Stimulated activated memory B cell treated with anti-CD40 and anti-IgM and Interleukin-4, amounts not matched to agents 10 μg/mL and 1 μg/mL and 100 μg/mL, for 72 hours (primary cell): ENCODE data around the gene NR1H2.
A peak's percentile ranks its signal among the peaks of the same experiment; 100 is the strongest.

ENCODE experiments used
- ATAC-seq: fragments of 150-1000 bp; cut with Tn5 transposase; 2 replicates; pipeline ENCODE4 v1.10.0; 2021
- H3K27ac Mint-ChIP-seq: one replicate; pipeline ENCODE4 v1.8.0; 2022; ENCODE audit warnings: mild to moderate bottlenecking, mixed read lengths
- H3K27me3 Mint-ChIP-seq: one replicate; pipeline ENCODE4 v1.8.0; 2022; ENCODE audit warnings: mixed read lengths
- H3K36me3 Mint-ChIP-seq: one replicate; pipeline ENCODE4 v1.8.0; 2022; ENCODE audit warnings: mixed read lengths
- H3K4me1 Mint-ChIP-seq: one replicate; pipeline ENCODE4 v1.8.0; 2022; ENCODE audit warnings: mixed read lengths
- H3K4me3 Mint-ChIP-seq: one replicate; pipeline ENCODE4 v1.8.0; 2022; ENCODE audit warnings: mild to moderate bottlenecking, moderate library complexity, mixed read lengths
- H3K9me3 Mint-ChIP-seq: one replicate; pipeline ENCODE4 v1.8.0; 2022; ENCODE audit warnings: mixed read lengths

The NR1H2 gene

DNA sequence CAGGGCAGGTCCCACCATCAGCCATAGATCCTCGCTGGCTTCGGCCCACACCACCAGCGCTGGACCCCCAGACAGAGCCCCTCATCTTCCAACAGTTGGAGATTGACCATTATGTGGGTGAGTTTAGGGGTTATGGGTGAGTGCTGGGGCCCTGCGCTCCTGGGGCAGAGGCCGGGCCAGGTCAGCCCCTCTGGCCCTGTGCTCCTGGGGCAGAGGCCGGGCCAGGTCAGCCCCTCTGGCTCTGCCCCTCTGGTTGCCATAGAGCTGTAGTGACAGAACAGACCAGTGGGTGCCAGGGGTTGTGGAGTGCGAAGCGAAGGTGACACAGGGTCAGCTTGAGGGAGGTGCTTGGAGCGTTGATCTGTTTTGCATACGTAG is 23.1 kb downstream of the NR1H2 start:
- Mint-ChIP-seq H3K36me3 (peaks cover 45% of the 10 kb centered on the region), H3K9me3 (no peaks in the 10 kb centered on the region), H3K4me1 (no peaks in the 10 kb centered on the region), H3K4me3 (no peak overlapping the region), H3K27me3 (no peaks in the 10 kb centered on the region), H3K27ac (no peak overlapping the region)
- ATAC-seq = no peak

DNA sequence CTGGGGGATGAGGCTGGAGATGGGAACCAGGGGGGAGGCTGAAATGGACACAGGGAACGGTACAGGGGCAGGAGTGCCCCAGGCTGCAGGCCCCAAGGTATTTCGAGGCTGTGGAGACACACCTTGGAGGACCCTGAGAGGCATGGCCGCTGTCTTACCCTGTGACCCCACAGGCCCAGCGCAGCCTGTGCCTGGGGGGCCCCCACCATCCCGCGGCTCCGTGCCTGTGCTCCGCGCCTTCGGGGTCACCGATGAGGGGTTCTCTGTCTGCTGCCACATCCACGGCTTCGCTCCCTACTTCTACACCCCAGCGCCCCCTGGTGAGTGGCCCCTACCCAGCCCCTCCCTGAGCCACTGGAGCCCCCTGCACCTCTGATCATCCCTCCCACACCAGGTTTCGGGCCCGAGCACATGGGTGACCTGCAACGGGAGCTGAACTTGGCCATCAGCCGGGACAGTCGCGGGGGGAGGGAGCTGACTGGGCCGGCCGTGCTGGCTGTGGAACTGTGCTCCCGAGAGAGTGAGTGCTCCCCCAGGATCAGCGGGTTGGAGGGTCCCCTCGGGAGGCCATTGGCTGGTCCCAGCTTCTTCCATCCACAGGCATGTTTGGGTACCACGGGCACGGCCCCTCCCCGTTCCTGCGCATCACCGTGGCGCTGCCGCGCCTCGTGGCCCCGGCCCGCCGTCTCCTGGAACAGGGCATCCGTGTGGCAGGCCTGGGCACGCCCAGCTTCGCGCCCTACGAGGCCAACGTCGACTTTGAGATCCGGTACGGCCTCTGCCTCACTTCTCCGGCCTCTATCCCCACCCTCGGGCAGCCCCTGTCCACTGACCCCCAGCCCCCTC is 25.6 kb downstream of the NR1H2 start:
- Mint-ChIP-seq H3K4me1 (no peaks in the 10 kb centered on the region), H3K27ac (no peak overlapping the region), H3K36me3 (peaks cover 60% of the 10 kb centered on the region), H3K9me3 (no peaks in the 10 kb centered on the region), H3K27me3 (no peaks in the 10 kb centered on the region), H3K4me3 (no peak overlapping the region)
- ATAC-seq = no peak

DNA sequence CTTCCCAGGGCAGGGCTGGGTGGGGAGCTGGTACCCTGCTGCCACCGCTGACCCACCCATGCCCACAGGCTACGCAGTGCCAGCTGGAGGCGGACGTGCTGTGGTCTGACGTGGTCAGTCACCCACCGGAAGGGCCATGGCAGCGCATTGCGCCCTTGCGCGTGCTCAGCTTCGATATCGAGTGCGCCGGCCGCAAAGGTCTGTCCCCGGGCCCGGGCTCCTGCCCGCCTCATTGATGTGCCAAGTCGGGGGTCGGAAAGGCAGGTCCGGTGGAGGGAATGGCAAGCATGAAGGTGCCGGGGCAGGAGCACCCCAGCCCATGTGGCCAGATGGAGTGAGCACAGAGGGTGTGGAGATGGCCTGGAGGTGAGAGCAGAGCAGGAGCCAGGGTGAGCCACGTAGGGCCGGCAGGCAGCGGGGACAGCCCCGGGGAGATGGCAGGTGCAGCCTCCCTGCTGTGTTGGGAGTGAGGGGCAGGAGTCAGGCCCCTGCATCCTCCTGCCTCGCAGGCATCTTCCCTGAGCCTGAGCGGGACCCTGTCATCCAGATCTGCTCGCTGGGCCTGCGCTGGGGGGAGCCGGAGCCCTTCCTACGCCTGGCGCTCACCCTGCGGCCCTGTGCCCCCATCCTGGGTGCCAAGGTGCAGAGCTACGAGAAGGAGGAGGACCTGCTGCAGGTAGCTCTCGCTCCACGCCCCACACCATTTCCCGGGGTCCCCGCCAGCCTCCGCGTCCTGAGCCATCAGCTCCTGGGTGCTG is 26.5 kb downstream of the NR1H2 start:
- Mint-ChIP-seq H3K4me3 (no peak overlapping the region), H3K27me3 (no peaks in the 10 kb centered on the region), H3K27ac (no peak overlapping the region), H3K9me3 (no peaks in the 10 kb centered on the region), H3K4me1 (no peaks in the 10 kb centered on the region), H3K36me3 (peaks cover 64% of the 10 kb centered on the region)
- no peak for ATAC-seq

DNA sequence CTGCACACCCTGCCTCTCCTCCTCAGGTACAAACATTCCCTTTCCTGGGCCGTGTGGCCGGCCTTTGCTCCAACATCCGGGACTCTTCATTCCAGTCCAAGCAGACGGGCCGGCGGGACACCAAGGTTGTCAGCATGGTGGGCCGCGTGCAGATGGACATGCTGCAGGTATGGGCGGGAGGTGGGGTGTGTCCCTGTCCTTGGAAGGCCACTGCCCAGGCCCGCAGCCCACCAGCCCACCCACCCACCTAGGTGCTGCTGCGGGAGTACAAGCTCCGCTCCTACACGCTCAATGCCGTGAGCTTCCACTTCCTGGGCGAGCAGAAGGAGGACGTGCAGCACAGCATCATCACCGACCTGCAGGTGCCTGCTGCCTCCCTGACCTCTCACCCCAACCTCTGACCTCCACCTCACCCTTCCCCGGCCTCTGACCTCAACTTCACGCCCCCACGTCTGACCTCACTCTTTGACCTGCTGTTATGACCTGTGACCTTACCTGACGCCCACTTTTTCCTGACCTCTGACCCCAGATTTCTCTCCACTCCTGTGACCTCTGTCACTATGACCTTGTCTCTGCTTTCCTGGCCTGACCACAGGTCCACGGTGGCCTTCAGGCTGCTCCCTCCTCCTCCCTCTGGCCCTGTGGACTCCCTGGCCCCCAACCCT is 30.0 kb downstream of the NR1H2 start:
- H3K4me3 Mint-ChIP-seq = no peak overlapping the region
- ATAC-seq = no peak
- no peaks in the 10 kb centered on the region for H3K4me1 Mint-ChIP-seq
- no peak overlapping the region for H3K27ac Mint-ChIP-seq
- H3K9me3 Mint-ChIP-seq = no peaks in the 10 kb centered on the region
- H3K27me3 Mint-ChIP-seq = no peaks in the 10 kb centered on the region
- H3K36me3 Mint-ChIP-seq = peaks cover 65% of the 10 kb centered on the region

DNA sequence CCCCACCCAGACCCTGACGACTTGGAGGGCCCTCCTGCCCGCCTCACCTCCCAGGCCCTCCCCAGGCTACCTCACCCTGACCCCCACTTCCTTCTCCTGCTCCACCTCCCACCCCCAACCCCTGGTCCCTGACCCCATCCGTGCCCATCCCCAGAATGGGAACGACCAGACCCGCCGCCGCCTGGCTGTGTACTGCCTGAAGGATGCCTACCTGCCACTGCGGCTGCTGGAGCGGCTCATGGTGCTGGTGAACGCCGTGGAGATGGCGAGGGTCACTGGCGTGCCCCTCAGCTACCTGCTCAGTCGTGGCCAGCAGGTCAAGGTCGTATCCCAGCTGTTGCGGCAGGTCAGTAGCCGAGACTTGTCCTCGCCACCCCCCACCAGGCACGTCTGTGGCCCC is 30.6 kb downstream of the NR1H2 start:
- H3K4me3 Mint-ChIP-seq = no peak overlapping the region
- no peaks in the 10 kb centered on the region for H3K9me3 Mint-ChIP-seq
- H3K27ac Mint-ChIP-seq = no peak overlapping the region
- H3K36me3 Mint-ChIP-seq = peaks cover 64% of the 10 kb centered on the region
- H3K27me3 Mint-ChIP-seq = no peaks in the 10 kb centered on the region
- ATAC-seq = no peak
- no peaks in the 10 kb centered on the region for H3K4me1 Mint-ChIP-seq

DNA sequence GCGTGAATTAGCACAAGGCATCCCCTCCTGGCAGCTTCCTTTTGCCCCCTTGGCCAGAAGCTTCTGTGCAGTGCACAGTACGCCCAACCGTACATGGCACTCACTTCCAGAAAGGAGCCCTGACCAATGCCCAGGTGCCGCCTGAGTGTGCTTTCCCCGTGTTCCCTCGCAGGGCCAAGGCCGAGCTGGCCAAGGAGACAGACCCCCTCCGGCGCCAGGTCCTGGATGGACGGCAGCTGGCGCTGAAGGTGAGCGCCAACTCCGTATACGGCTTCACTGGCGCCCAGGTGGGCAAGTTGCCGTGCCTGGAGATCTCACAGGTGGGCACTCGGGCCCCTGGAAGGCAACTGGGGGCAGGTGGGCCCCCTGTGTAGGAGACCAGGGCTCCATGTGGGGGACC is 33.1 kb downstream of the NR1H2 start:
- Mint-ChIP-seq H3K27ac (no peak overlapping the region), H3K36me3 (peaks cover 63% of the 10 kb centered on the region), H3K4me1 (peaks cover 4% of the 10 kb centered on the region), H3K9me3 (no peaks in the 10 kb centered on the region), H3K27me3 (no peaks in the 10 kb centered on the region), H3K4me3 (no peak overlapping the region)
- no peak for ATAC-seq

DNA sequence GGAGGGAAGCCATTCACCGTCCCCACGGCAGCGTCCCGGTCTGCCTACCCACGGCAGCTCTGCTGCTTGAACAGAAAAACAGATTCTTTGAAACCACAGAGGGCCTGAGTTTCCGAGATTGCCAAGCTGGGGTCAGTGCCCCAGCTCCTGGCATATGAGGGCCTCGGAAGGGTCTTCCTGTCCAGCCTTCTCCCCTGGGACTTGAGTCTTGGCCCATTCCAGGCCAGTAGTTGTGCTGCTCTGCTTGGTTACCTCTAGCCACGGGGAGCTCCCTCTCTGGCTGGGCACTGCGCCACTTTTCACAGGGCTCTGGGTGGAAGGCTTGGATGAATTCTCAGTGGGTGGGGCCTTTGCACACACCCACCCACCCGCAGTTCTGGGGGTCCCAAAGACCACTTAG is 33.9 kb downstream of the NR1H2 start:
- peaks cover 12% of the 10 kb centered on the region for H3K4me1 Mint-ChIP-seq
- peaks cover 62% of the 10 kb centered on the region for H3K36me3 Mint-ChIP-seq

DNA sequence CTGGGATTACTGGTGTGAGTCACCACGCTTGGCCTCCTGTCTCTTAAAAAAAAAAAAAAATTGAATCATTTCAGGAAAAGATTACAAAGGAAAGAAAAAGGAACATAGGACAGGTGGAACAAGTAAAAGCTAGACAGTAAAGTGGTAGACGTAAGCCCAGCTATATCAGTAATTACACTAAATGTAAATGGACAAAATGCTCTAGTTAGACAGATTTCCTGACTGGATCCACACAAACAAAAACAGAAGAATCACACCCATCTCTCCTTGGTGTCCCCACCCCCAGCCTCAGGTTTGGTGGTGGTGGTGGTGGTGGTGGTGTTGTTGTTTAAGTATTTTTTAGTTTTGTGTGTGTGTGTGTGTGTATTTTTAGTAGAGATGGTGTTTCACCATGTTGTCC is 36.2 kb downstream of the NR1H2 start:
- Mint-ChIP-seq H3K27ac (no peak overlapping the region), H3K36me3 (peaks cover 39% of the 10 kb centered on the region), H3K9me3 (no peaks in the 10 kb centered on the region), H3K4me1 (peaks cover 34% of the 10 kb centered on the region), H3K4me3 (no peak overlapping the region), H3K27me3 (no peaks in the 10 kb centered on the region)
- no peak for ATAC-seq

More for the DNA sequence above, 33.9 kb downstream of the NR1H2 start:
- Mint-ChIP-seq H3K4me3 (no peak overlapping the region), H3K9me3 (no peaks in the 10 kb centered on the region), H3K27ac (no peak overlapping the region), H3K27me3 (no peaks in the 10 kb centered on the region)
- no peak for ATAC-seq

DNA sequence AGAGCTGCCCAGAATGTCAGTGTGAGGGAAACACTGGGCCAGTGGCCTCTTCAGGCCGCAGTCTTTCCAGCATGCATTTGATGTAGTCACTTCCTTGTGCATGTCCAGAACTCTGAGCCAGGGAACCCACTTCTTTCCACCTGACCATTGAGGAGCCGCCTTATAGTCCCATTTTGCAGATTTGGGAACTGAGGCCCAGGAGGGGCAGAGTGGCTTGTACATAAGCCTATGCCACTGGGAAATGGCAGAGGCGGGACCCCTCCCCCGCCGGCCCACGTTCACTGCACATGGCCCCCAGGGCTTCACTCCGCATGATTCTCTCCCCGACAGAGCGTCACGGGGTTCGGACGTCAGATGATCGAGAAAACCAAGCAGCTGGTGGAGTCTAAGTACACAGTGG is 36.8 kb downstream of the NR1H2 start:
- ATAC-seq = no peak
- Mint-ChIP-seq H3K27ac (no peak overlapping the region), H3K36me3 (peaks cover 39% of the 10 kb centered on the region), H3K27me3 (no peaks in the 10 kb centered on the region), H3K4me1 (peaks cover 36% of the 10 kb centered on the region), H3K9me3 (no peaks in the 10 kb centered on the region), H3K4me3 (no peak overlapping the region)

DNA sequence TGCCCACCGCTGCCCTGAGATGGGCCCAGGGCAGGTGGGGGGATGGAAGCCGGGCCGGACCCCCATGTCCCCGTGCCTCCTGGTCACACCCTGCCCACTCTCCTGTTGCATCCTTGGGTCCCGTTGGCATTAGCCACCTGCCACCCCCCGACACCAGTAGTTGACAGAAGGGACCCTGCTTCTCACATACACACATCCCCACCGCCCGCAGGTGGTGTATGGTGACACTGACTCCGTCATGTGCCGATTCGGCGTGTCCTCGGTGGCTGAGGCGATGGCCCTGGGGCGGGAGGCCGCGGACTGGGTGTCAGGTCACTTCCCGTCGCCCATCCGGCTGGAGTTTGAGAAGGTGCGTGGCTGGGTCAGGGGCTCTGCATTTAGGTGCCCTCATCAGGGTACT is 37.3 kb downstream of the NR1H2 start:
- ATAC-seq = no peak
- Mint-ChIP-seq H3K9me3 (no peaks in the 10 kb centered on the region), H3K4me1 (peaks cover 40% of the 10 kb centered on the region), H3K36me3 (peaks cover 38% of the 10 kb centered on the region), H3K4me3 (no peak overlapping the region), H3K27ac (no peak overlapping the region), H3K27me3 (no peaks in the 10 kb centered on the region)

DNA sequence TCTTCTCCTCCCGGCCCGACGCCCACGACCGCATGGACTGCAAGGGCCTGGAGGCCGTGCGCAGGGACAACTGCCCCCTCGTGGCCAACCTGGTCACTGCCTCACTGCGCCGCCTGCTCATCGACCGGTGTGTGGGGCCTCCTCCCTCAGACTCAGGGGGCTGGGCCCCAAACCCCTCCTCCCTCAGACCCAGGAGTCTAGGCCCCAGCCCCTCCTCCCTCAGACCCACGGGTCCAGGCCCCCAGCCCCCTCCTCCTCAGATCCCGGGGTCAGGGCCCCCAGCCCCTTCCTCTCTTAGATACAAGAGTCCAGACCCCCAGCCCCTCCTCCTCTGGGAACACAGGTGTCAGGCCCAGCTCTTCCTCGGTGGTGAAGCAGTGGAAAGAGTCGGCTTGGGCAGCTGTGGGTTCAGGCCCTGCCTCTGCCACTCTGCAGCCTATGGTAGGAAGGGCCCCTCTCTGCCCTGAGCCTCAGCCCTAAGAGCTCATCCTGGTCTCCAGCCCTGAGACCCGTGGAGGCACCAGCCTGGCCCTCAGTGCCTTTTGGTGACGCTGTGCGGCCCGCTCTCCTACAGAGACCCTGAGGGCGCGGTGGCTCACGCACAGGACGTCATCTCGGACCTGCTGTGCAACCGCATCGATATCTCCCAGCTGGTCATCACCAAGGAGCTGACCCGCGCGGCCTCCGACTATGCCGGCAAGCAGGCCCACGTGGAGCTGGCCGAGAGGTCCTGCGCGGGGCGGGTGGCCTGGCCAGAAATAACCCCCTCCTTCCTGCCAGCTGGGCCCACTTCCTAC is 38.8 kb downstream of the NR1H2 start:
- H3K4me3 Mint-ChIP-seq = peak overlapping the region; percentile 74
- H3K36me3 Mint-ChIP-seq = peaks cover 40% of the 10 kb centered on the region
- no peaks in the 10 kb centered on the region for H3K9me3 Mint-ChIP-seq

DNA sequence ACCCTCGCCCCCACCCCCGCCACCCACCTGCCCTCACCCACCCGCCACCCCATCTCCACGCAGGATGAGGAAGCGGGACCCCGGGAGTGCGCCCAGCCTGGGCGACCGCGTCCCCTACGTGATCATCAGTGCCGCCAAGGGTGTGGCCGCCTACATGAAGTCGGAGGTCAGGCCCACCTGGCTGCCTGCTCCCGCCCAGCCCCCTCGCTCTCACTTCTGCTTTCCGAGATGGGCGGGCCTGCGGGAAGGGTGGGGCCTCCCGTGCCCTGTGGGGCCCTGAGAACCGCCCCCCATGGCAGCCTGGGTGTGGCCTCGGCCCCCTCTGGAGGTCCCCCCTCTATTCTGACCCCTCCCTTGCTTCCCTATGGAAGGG is 39.4 kb downstream of the NR1H2 start:
- ATAC-seq = peak; percentile 77
- no peaks in the 10 kb centered on the region for H3K9me3 Mint-ChIP-seq
- no peaks in the 10 kb centered on the region for H3K27me3 Mint-ChIP-seq
- H3K4me1 Mint-ChIP-seq = peaks cover 53% of the 10 kb centered on the region
- peaks cover 42% of the 10 kb centered on the region for H3K36me3 Mint-ChIP-seq
- H3K4me3 Mint-ChIP-seq = peak overlapping the region; percentile 74
- peak overlapping the region; percentile 91 for H3K27ac Mint-ChIP-seq

More for the DNA sequence above, 38.8 kb downstream of the NR1H2 start:
- Mint-ChIP-seq H3K4me1 (peaks cover 47% of the 10 kb centered on the region), H3K27me3 (no peaks in the 10 kb centered on the region), H3K27ac (peak overlapping the region; percentile 91)
- ATAC-seq = peak; percentile 42

DNA sequence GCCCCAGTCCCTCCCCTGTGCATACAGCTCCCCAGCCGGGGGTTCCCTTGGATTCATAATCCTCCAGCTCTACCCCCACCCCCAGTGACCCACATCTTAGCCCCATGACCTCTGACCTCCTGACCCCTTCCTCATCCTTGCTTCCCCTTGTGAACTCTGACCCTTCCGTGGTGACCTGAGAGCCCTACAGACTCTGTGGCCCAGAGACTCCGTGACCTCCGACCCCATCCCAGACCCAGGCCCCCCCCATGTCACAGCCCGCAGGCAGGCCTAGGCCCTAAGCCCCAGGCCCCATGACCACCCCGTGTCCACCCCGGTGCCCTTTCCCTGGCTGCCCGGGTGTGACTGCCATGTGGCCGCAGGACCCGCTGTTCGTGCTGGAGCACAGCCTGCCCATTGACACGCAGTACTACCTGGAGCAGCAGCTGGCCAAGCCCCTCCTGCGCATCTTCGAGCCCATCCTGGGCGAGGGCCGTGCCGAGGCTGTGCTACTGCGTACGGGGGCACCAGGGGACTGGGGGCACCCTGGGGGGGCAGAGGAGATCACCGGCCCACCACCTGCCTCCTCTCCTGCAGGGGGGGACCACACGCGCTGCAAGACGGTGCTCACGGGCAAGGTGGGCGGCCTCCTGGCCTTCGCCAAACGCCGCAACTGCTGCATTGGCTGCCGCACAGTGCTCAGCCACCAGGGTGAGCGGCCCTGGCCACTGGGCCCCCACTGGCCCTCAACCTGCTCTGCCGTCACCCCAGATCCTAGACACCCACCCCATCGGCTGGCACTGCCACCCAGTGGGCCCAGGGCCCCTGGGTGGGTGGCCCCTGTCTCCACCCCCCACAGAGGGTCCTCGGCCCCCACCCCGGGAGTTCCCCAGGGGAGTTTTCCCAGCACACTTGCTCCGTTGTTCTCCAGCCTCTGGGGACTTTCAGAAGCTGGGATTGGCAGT is 40.0 kb downstream of the NR1H2 start:
- no peak for ATAC-seq
- no peaks in the 10 kb centered on the region for H3K9me3 Mint-ChIP-seq
- H3K4me1 Mint-ChIP-seq = peaks cover 60% of the 10 kb centered on the region
- H3K36me3 Mint-ChIP-seq = peaks cover 48% of the 10 kb centered on the region
- no peaks in the 10 kb centered on the region for H3K27me3 Mint-ChIP-seq
- peak overlapping the region; percentile 74 for H3K4me3 Mint-ChIP-seq
- peak overlapping the region; percentile 91 for H3K27ac Mint-ChIP-seq
